A549 (cell line): ENCODE data around the gene SLC35A2. TPM values are rescaled to one million over a fixed set of nuclear protein-coding genes. Genes with fewer than 3 reads are reported as not detected.

Experiments used
- ATAC-seq, 2 experiments: fragments of 200-7000 bp in 1 of 2; fragments of >200 bp in 1 of 2; cut with Nextera tagmentation in 1 of 2; cut with Tn5 transposase in 1 of 2; 3 replicates each; pipeline versions ENCODE4 v1.8.0 to v1.9.1; 2018 to 2020; ENCODE audit warnings: mild to moderate bottlenecking in 1 of 2, moderate library complexity in 1 of 2
- CTCF ChIA-PET: fragments of 300-600 bp; sonication (Branson Sonifier 250); formaldehyde crosslinking; extraction: SDS; loops from one replicate; lab custom pipeline; 2021; ENCODE audit warnings: antibody characterized with exemption, inconsistent platforms; lab: Yijun Ruan, JAX
- POLR2A ChIA-PET: fragments of 350-600 bp; formaldehyde crosslinking; extraction: SDS; loops from one replicate; lab custom pipeline; 2021; ENCODE audit warnings: antibody characterized with exemption, inconsistent platforms; lab: Yijun Ruan, JAX
- DNase-seq, 2 experiments: peaks; one replicate each; pipeline versions ENCODE4 v3.0.0 to v3.0.0-alpha.2; 2011 to 2016; ENCODE audit warnings: low read depth in 1 of 2, low spot score in 1 of 2
- FAIRE-seq: peaks from 2 replicates; lab custom pipeline; 2011; peaks lifted over from hg19 to GRCh38; lab: Jason Lieb, UNC
- H3K27ac ChIP-seq, 2 experiments: fragments of >200 bp; sonication (Bioruptor Twin); formaldehyde crosslinking; 3 replicates each; pipeline ENCODE4 v1.5.1; 2016 to 2017
- H3K4me1 ChIP-seq: fragments of >200 bp; sonication (Bioruptor Twin); formaldehyde crosslinking; 3 replicates; pipeline ENCODE4 v1.6.1; 2016
- H3K4me2 ChIP-seq: fragments of >200 bp; sonication (Bioruptor Twin); formaldehyde crosslinking; 3 replicates; pipeline ENCODE4 v1.6.1; 2016
- H3K4me3 ChIP-seq: fragments of >200 bp; sonication (Bioruptor Twin); formaldehyde crosslinking; 3 replicates; pipeline ENCODE4 v1.5.1; 2016
- H3K9me3 ChIP-seq: fragments of >200 bp; sonication (Bioruptor Twin); formaldehyde crosslinking; 3 replicates; pipeline ENCODE4 v1.6.1; 2016
- CBX8 ChIP-seq: fragments of 200-600 bp; sonication (generic); IDR thresholded peaks from 2 replicates; pipeline ENCODE4 v1.6.1; 2016
- CHD2 ChIP-seq: fragments of 150-350 bp; IDR thresholded peaks from 2 replicates; pipeline ENCODE4 v1.6.1; 2014; ENCODE audit warnings: low read length; ENCODE audit not compliant: partially characterized antibody
- EHF ChIP-seq: fragments of 250-450 bp; sonication (Bioruptor Pico); IDR thresholded peaks from 2 replicates; pipeline ENCODE4 v1.5.0; 2020; ENCODE audit warnings: mild to moderate bottlenecking
- ELK1 ChIP-seq: fragments of 150-350 bp; IDR thresholded peaks from 2 replicates; pipeline ENCODE4 v1.6.1; 2014; ENCODE audit warnings: low read depth, mild to moderate bottlenecking, low read length
- EP300 ChIP-seq, 2 experiments: fragments of >200 bp; sonication (Bioruptor Twin); formaldehyde crosslinking; IDR thresholded peaks; 2 replicates in 1 of 2; 3 replicates in 1 of 2; pipeline ENCODE4 v1.6.1; 2016 to 2017
- ESRRA ChIP-seq: fragments of 150-350 bp; IDR thresholded peaks from 2 replicates; pipeline ENCODE4 v1.6.1; 2014; ENCODE audit warnings: mild to moderate bottlenecking, low read length, borderline replicate concordance
- FOXS1 ChIP-seq: fragments of 250-450 bp; sonication (Bioruptor Pico); IDR thresholded peaks from 2 replicates; pipeline ENCODE4 v1.5.0; 2020; ENCODE audit warnings: mild to moderate bottlenecking, moderate library complexity
- GATA3 ChIP-seq: IDR thresholded peaks from 2 replicates; pipeline ENCODE4 v1.6.1; 2012; ENCODE audit warnings: borderline replicate concordance
- HEYL ChIP-seq: fragments of 250-450 bp; sonication (Bioruptor Pico); IDR thresholded peaks from 2 replicates; pipeline ENCODE4 v1.8.0; 2021; ENCODE audit warnings: mild to moderate bottlenecking, moderate library complexity
- JUN ChIP-seq, 2 experiments: fragments of >200 bp; sonication (Bioruptor Twin); formaldehyde crosslinking; IDR thresholded peaks; 2 replicates in 1 of 2; 3 replicates in 1 of 2; pipeline ENCODE4 v1.6.1; 2016 to 2017
- KDM1A ChIP-seq: fragments of 200-600 bp; sonication (generic); IDR thresholded peaks from 2 replicates; pipeline ENCODE4 v1.6.1; 2016; ENCODE audit warnings: low read depth, mild to moderate bottlenecking
- KDM5A ChIP-seq: fragments of 200-600 bp; sonication (generic); IDR thresholded peaks from 2 replicates; pipeline ENCODE4 v1.6.1; 2016; ENCODE audit warnings: antibody characterized with exemption, mild to moderate bottlenecking
- MAX ChIP-seq: IDR thresholded peaks from 2 replicates; pipeline ENCODE4 v1.6.1; 2012
- NFE2L2 ChIP-seq: fragments of 150-350 bp; conservative IDR thresholded peaks from 2 replicates; pipeline ENCODE4 v1.6.1; 2014; ENCODE audit warnings: low read length
- PBX3 ChIP-seq: IDR thresholded peaks from 2 replicates; pipeline ENCODE4 v1.6.1; 2012
- POLR2AphosphoS2 ChIP-seq: conservative IDR thresholded peaks from 2 replicates; pipeline ENCODE4 v1.6.1; 2012; ENCODE audit warnings: low read length, improper control_type of control experiment, inconsistent platforms
- RCOR1 ChIP-seq: fragments of 150-350 bp; IDR thresholded peaks from 2 replicates; pipeline ENCODE4 v1.6.1; 2014; ENCODE audit warnings: antibody characterized with exemption, low read length, low read depth
- REST ChIP-seq: fragments of 200-600 bp; sonication (generic); IDR thresholded peaks from 2 replicates; pipeline ENCODE4 v1.6.1; 2016; ENCODE audit warnings: antibody characterized with exemption, mild to moderate bottlenecking, moderate library complexity
- RFX5 ChIP-seq: fragments of 450-650 bp; IDR thresholded peaks from 2 replicates; pipeline ENCODE4 v1.7.1; 2014; ENCODE audit warnings: antibody characterized with exemption, mild to moderate bottlenecking, moderate library complexity
- SREBF2 ChIP-seq: fragments of 450-650 bp; IDR thresholded peaks from 2 replicates; pipeline ENCODE4 v1.6.1; 2014; ENCODE audit warnings: mild to moderate bottlenecking, moderate library complexity
- WGBS: methylation state at CpG from one replicate; pipeline ENCODE4 v1.1.6; 2017; ENCODE audit errors: missing lambda C conversion rate; 5-methylcytosine and 5-hydroxymethylcytosine counted together
- polyA plus RNA-seq, 4 experiments: library from polyadenylated mRNA; depleted of rRNA in 3 of 4; stranded (reverse); fragments of >200 nt; fragmentation: RNase III in 1 of 4; extraction: RNeasy Plus Mini Kit Qiagen cat#74134 plus additional on column Dnase treatment in 1 of 4; gene quantifications; 2 replicates in 3 of 4; 3 replicates in 1 of 4; pipeline ENCODE4 v1.2.3, GENCODE V29; 2011 to 2017

SLC35A2 gene
- polyA plus RNA-seq, 2 of the 4 experiments (the other 2 are of a cell fraction) = 39.4 to 50.2 TPM

DNA sequence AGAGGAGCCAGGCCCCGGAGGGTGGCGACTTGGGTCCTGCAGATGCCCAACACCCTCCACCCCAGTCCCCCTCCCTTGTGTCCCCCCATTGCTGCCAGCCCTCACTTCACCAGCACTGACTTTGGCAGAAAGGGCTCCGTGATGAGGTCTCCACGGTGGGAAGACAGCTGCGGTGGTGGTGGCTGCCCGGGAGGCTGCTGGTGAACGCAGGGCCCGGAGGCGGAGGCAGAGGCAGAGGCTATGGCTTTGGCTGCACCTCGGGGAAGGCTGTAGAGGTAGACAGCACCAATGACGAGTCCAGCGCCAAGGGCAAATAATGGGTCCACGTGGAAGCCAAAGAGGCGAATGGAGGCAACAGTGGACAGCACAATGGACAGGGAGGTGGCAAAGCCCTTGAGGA is 6.8 kb downstream of the SLC35A2 start (continued):
- no peak for TF ChIP-seq ELK1
- no peak for TF ChIP-seq JUN (IDR thresholded peaks at IDR 0.05)
- no peak for TF ChIP-seq MAX
- no peak for TF ChIP-seq FOXS1 (CRISPR knock-in tag)
- TF ChIP-seq ESRRA = no peak
- no peak for TF ChIP-seq RFX5
- TF ChIP-seq EHF = no peak
- TF ChIP-seq KDM1A = no peak
- TF ChIP-seq CBX8 = no peak
- TF ChIP-seq POLR2AphosphoS2 = no peak
- no peak for TF ChIP-seq KDM5A
- TF ChIP-seq, all 56 proteins: peak for 0

- POLR2A ChIA-PET = interaction anchor here (1.6 kb wide), 1 partner anchor 13 kb away, joined by 7 read pairs; no protein-coding TSS in a partner anchor
- H3K9me3 ChIP-seq = no peaks in the 10 kb centered on the region
- DNase-seq (no peak), FAIRE-seq (no peak), ATAC-seq (peak; percentile 5 to 20; a peak in 2 of 6 replicates)
- no peak for TF ChIP-seq RFX5
- TF ChIP-seq GATA3 = no peak
- no peak for TF ChIP-seq REST
- no peak for TF ChIP-seq CHD2
- no peak for TF ChIP-seq EP300 (IDR thresholded peaks at IDR 0.05)
- no peak for TF ChIP-seq PBX3
- no peak for TF ChIP-seq SREBF2
- TF ChIP-seq NFE2L2 = no peak
- no peak for TF ChIP-seq EHF
- no peak overlapping the region for H3K27ac ChIP-seq
- WGBS = 89% methylated on average over 8 of the region's 8 CpGs
- H3K4me2 ChIP-seq = no peak overlapping the region
- CTCF ChIA-PET = interaction anchor here (0.6 to 2.0 kb wide), 3 partner anchors 12 to 256 kb away, joined by 3 to 10 read pairs (median 4); no protein-coding TSS in a partner anchor
- no peak overlapping the region for H3K4me3 ChIP-seq
- peaks cover 5% of the 10 kb centered on the region for H3K4me1 ChIP-seq
These were observed 7.3 kb downstream of the SLC35A2 start for GRCh38 chrX:48904180-48904579.

DNA sequence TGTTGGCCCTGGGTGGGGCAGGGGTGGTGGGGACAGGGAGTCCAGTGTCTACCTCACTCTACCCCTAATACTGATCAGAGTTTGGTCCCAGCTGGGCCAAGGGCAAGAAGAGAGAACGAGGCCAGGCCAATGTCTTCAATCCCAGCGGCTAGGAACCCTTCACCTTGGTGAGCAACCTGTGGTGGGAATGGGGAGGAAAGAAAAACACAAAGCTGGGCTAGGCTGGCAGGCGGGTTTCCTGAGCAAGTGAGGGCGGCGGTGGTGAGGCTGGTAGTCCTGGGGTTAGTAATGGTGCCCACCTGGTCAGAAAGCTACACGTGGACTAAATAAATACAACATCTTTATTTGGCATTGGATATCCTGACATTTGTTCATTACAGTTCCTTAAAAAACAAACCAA is 8.2 kb downstream of the SLC35A2 start:
- H3K4me3 ChIP-seq = no peak overlapping the region
- CTCF ChIA-PET = interaction anchor here (1.2 to 2.0 kb wide), 3 partner anchors 8 to 255 kb away, joined by 3 to 10 read pairs (median 4); partner anchors contain the start of gene SLC35A2
- POLR2A ChIA-PET = interaction anchor here (1.6 to 1.7 kb wide), 2 partner anchors 8 to 12 kb away, joined by 5 to 7 read pairs; partner anchors contain the start of gene SLC35A2
- FAIRE-seq (peak; percentile 18), DNase-seq (no peak), ATAC-seq (no peak)
- no peak overlapping the region for H3K27ac ChIP-seq
- WGBS = 91% methylated on average over 6 of the region's 6 CpGs
- peaks cover 11% of the 10 kb centered on the region for H3K4me1 ChIP-seq
- no peaks in the 10 kb centered on the region for H3K9me3 ChIP-seq
- no peak for TF ChIP-seq REST
- TF ChIP-seq RFX5 = no peak
- no peak for TF ChIP-seq HEYL (CRISPR knock-in tag)
- TF ChIP-seq RCOR1 = no peak
- H3K4me2 ChIP-seq = no peak overlapping the region
